H7 (cell line): Measurements from ENCODE around the gene RBMS3. TPM values are rescaled to one million over a fixed set of nuclear protein-coding genes. Genes with fewer than 3 reads are reported as not detected.

ENCODE experiments used
- DNase-seq: peaks from one replicate; pipeline ENCODE4 v3.0.0; 2012
- H3K27me3 ChIP-seq: 2 replicates; pipeline ENCODE4 v1.6.0; 2011; ENCODE audit warnings: mild to moderate bottlenecking, low read length; ENCODE audit not compliant: control insufficient read depth, insufficient read depth
- H3K36me3 ChIP-seq: replicated peaks from 2 replicates; pipeline ENCODE4 v1.5.1; 2011; ENCODE audit warnings: low read length; ENCODE audit not compliant: control insufficient read depth, insufficient read depth
- H3K4me3 ChIP-seq: 2 replicates; pipeline ENCODE4 v1.5.1; 2011; ENCODE audit warnings: low read depth, mild to moderate bottlenecking, control low read depth, low read length, moderate library complexity; ENCODE audit not compliant: insufficient read depth
- total RNA-seq: library from RNA; depleted of rRNA; stranded (reverse); fragments of >200 nt; shearing (Covaris generic); gene quantifications from 2 replicates; pipeline ENCODE4 v1.2.3, GENCODE V29; 2014

The RBMS3 gene
- total RNA-seq, 1 experiment from 2014 or later, result 9.4 TPM

DNA sequence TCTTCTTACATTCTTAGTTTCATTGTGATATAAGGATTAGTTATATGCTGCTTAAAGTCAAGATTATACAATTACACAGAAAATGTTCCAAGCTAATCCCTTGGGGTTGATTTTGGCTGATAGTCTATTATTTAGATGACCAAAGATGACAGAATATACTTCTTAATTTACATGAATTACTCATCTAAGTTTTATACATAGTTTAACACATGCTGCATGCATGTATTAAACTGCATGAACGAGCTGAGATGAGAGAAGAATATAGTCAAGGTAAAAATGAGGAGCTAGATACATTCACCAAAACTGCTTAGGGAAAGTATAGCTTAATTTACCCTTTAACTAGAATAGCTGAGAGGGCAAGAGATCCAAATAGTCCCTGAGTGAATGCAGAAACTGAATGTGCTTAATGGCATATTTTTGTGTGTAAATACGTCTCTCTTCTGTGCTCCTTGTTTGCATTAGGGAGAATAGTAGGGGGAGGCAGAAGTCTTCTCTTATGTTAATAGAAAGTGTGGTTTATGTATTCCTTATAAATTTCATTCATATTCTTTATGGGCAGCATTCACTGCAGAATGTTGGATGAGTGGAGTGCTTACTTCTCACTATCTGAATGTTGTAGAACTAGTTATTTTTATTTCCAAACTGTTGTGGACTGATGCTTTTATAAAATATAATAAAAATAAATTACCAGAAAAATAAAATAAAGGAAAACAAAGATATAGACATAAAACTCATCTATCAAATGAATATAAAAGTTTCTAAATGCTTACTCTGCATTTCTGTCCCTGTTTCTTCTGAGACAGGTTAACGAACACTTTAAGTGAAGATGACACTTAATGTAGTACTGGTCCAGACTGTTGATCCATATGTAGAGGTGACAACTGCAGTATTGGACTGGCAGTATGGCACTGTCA is 327.8 kb downstream of the RBMS3 start:
- no peak overlapping the region for H3K4me3 ChIP-seq
- no peak for DNase-seq
- no peaks in the 10 kb centered on the region for H3K27me3 ChIP-seq
- no peaks in the 10 kb centered on the region for H3K36me3 ChIP-seq

DNA sequence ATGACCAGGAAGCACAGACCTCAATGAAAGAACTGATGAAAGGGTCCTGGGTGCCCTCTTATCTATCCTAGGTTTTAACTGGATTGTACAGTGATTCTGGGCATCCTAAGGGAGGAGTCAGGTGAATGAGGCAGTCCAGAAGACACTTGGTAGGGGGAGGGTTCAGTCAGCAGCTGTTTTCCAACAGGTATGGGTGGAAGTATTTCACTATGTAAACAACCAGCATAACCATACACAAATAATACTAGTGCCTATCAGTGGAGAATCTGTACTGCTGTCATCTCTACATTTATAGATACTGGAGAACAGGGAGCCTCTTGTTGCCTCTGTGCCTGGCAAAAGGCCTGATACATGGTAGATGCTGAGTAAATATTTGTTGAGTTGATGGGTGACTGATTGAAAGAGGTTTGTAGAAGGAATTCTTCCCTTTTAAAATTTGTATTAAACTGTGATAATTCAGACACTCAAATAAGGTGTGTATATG is 328.5 kb downstream of the RBMS3 start:
- Histone ChIP-seq H3K4me3 (no peak overlapping the region), H3K27me3 (no peaks in the 10 kb centered on the region), H3K36me3 (no peaks in the 10 kb centered on the region)
- DNase-seq, result no peak

DNA sequence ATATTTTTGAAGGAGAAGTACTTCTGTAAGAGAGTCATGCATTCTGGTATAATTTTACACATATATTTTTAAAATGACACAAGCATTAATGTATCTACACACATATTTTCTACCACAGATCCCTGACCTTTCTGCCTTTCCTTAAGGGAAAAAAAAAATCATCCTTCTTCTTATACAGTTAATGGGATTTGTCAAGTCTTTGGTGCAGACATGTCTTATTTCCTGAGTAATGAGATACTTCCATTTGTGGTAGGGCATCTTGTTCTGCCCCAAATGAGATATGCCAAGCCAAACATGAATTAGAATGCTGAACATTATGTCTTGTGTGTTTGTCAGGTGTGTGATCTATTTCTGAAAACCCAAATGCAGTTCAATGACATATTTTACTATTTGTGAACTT is 329.9 kb downstream of the RBMS3 start:
- H3K27me3 ChIP-seq, result no peaks in the 10 kb centered on the region
- H3K4me3 ChIP-seq, result no peak overlapping the region
- H3K36me3 ChIP-seq, result no peaks in the 10 kb centered on the region
- no peak for DNase-seq

DNA sequence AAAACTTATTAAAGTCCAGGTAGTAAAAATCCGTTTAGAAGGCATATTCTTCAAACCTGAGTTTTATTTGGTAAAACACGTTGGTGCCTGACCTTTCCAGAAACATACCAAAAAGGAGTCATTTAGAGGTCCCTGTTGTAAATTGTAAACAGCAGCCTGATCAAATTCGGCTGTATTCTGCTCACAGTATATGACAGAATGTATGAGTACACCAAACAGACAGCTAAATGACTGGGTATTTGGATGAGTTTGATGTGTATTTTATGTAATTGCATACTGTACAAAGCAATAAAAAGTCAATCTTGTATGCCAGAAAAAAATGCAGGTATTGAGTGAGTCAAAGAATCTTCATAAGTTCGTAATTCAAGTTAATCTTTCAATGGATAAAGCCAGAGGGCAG is 330.4 kb downstream of the RBMS3 start:
- no peak for DNase-seq
- Histone ChIP-seq H3K4me3 (no peak overlapping the region), H3K27me3 (no peaks in the 10 kb centered on the region), H3K36me3 (no peaks in the 10 kb centered on the region)

DNA sequence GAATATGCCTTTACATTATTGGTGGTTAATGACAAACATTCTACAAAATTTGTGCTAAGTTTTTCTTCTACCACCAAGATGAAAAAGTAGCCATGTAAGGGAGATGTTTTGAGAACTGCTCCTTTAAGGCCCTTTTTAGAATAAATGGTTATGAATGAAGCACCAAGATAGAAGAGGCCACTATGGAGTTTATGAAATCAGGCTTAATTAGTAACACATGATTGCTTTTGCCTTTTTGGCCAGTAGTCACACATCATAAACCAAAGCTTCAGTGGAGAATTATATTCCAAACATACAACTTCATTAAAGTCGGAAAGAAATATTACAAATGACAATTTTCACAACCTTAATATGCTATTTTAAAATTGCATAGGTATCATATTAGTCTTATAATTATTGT is 331.7 kb downstream of the RBMS3 start:
- DNase-seq, result no peak
- Histone ChIP-seq H3K27me3 (no peaks in the 10 kb centered on the region), H3K4me3 (no peak overlapping the region), H3K36me3 (no peaks in the 10 kb centered on the region)

DNA sequence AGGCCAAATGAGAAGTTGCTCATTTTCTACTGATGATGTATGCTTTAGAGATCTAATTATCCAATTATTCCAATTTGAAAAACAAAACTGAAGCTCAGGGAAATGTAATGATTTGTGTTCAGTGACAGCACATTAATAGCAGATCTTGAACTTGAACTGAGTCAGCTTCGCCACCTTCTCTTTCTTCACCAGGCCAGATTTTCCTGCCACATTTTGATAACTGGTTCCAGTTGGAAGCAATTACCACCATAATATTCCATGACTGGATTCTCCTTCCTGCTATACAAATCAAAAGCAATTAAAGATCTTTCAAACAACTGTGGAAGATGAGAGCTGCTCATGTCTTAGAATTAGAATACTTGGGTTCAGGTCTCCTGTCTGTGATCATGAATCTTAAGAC is 334.1 kb downstream of the RBMS3 start:
- no peaks in the 10 kb centered on the region for H3K36me3 ChIP-seq
- no peaks in the 10 kb centered on the region for H3K27me3 ChIP-seq
- DNase-seq, result no peak
- H3K4me3 ChIP-seq, result no peak overlapping the region

DNA sequence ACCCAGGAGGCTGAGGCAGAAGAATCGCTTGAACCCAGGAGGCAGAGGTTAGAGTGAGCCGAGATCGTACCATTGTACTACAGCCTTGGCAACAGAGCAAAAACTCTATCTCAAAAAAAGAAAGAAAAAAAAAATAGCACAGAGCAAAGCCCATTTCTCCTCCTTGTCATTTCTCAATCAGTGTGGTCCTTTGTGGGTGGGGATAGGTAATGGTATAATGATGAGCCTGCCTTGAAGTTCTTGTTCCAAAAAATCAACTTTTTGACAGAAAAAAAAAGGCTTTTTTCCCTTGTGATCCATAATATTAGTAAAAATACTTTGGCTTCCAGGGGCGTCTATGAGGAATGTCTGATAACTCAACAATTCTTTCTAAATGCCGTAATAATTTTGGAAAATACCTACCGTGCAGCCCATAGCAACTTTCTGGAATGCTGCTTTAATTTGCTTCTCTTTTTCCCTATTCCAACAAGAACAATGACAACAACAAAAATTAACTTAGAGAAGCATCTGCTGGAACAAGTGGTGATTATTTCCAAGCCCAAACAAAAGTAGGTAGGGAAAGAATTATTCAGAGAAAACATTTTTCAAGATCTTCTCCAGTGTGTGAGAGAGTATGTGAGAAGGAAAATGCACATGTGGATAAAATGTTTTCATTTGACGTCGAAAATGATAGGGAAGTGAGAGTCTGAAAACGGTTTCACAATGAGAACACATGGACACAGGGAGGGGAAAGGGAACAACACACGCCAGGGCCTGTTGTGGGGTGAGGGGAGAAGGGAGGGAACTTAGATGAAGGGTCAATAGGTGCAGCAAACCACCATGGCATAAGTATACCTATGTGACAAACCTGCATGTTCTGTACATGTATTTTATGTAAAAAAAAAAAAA is 337.8 kb downstream of the RBMS3 start:
- Histone ChIP-seq H3K27me3 (no peaks in the 10 kb centered on the region), H3K4me3 (no peak overlapping the region), H3K36me3 (no peaks in the 10 kb centered on the region)
- no peak for DNase-seq

DNA sequence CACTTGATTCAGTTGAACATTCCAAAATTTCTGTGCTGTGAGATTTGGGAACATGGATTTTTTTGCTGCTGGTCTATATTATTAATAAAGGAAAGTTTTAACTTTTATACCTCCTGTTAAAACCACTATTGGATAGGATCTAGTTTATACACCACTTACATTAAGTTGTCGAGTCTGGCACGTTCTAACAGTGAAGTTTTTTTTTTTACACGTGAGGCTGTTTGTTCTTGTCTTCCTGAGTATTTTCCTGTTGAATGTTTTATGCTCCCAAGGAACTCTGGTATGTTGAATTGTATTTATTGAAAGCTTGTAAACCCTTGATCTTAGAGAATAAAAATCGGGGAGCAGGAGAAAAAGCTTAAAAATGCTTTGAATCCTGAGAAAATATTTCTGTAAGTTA is 338.8 kb downstream of the RBMS3 start:
- DNase-seq, result no peak
- Histone ChIP-seq H3K36me3 (no peaks in the 10 kb centered on the region), H3K4me3 (no peak overlapping the region), H3K27me3 (no peaks in the 10 kb centered on the region)

DNA sequence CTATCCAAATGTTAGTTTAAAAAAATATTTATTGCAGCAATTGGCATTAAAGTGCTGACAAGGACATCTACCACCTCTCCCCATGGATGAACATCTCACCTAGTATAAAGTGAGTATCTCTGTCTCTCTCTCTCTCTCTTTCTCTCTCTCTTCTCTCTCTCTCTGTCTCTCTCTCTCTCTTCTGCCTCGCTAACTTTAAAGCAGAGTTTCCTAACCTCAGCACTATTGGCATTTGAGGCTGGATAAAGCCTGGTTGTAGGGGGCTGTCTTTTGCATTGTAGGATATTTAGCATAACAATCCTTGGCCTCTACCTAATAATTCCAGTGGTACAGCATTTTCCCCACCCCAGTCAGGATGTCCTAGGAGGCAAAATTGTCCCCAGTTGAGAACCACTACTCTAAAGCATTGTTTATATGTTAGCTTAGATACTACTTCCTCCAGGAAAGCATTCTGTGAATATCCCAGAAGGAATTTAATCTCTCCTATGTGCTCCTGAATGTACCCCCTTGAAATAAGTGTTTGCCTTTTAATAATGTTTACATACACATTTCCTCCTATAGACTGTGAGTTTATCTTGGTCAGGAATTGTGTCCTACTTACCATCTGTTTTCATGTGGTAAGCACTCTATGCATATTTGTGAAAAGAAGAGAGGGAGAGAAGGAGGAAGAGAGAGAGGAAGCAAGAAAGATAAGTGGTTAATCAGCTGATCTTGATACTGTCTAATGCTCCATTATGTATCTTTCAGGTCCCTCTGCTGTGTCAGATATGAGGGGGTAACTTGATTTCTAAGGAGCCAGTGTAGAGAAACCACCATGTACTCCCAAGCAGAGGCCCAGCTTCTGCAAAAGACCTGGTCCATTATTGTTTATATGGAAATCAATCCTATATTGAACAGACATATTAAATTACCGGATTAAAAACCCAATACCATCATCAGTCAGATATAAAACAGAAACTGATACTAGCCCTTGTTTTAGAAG is 346.6 kb downstream of the RBMS3 start:
- DNase-seq, result peak; percentile 2
- Histone ChIP-seq H3K4me3 (no peak overlapping the region), H3K27me3 (no peaks in the 10 kb centered on the region), H3K36me3 (no peaks in the 10 kb centered on the region)

DNA sequence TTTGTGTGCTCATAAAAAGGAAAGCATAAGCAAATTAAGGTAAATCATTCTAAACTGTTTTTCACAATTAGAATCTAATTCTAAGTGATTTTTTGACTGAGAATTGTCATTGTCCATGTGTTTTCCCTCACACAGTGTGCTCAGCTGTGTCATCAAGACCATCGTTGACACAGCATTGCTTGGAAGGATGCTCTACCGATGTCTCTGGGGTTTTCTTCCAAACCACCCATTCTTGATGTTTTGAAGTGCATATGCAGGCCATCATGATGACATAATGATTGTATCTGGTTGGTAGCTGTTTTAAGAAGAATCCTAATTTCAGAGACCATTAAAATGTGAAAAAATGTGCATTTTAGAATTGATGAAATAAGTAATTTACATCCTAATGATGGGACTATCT is 347.9 kb downstream of the RBMS3 start:
- no peak overlapping the region for H3K4me3 ChIP-seq
- no peaks in the 10 kb centered on the region for H3K27me3 ChIP-seq
- no peak for DNase-seq
- H3K36me3 ChIP-seq, result no peaks in the 10 kb centered on the region

DNA sequence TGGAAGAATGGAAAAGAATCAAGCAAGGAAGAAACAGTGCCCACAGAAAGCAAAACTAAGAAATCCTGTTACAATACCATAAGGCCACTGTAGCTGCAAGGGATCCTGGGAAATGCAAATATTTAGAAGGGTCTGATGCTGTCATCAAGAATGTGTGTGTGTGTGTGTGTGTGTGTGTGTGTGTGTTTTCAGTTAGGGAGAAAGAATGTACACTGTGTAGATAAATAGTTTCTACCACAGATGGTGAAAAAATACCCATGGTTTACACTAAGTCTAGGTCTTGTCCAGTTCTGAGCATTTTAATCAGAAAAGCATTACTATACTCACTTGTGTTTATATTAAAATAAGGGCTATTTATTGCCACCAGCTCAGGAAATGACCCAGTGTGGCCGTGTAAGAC is 355.0 kb downstream of the RBMS3 start:
- H3K4me3 ChIP-seq, result no peak overlapping the region
- H3K27me3 ChIP-seq, result no peaks in the 10 kb centered on the region
- DNase-seq, result no peak

DNA sequence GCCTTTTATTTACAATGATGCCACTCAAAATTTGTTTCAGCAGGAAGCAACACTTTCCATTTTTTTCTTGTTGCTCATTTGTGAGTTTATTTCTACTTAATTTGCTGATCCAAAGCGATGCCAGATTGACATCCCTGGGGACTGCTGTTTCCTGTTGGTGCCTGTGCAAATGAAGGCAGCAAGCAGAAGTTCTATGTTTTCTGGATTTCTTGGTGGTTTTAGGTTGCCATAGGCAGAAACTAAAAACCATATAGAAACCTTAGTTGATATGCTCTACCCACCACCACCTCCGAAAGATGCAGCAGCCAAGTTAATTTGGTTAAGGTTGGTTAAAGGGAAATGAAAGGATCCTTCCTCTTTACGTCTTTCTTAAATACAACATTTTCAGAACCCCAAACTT is 356.2 kb downstream of the RBMS3 start:
- no peak for DNase-seq
- Histone ChIP-seq H3K4me3 (no peak overlapping the region), H3K27me3 (no peaks in the 10 kb centered on the region), H3K36me3 (no peaks in the 10 kb centered on the region)

More for the DNA sequence above, 355.0 kb downstream of the RBMS3 start:
- no peaks in the 10 kb centered on the region for H3K36me3 ChIP-seq

DNA sequence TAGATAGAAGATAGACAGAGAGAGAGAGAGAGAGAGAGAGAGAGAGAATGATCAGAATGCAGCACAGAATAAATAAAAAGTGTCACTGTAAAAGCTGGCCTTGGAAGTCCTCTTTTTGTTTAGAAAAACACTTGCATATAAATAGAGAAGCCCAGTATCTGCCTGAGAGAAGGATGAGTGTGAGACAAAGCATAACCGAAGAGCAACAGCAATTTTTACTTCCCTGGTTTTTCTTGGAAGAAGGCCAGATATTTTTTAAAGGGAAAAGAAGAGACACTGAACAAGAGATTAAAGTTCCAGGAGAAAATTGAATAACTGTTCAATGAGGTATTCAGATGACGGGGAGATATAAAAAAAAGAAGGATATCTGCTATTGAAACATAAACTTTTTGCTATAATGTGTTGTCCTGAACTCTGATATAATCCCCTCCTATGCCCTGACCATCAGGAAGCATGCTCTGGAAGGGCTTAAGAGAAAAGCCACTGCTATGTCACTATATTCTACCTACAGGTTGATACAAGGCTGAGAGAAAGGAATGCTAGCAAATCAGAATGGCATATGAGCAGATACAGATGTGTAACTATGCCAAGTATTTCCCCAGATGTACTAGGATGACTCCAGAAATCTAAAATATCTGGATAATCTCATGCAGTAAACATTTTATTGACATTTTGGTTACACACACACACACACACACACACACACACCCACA is 358.9 kb downstream of the RBMS3 start:
- Histone ChIP-seq H3K36me3 (no peaks in the 10 kb centered on the region), H3K27me3 (no peaks in the 10 kb centered on the region), H3K4me3 (no peak overlapping the region)
- DNase-seq, result no peak
